Measurements from ENCODE around the gene ATE1. TPM values are rescaled to one million over a fixed set of nuclear protein-coding genes. Genes with fewer than 3 reads are reported as not detected.

The ATE1 gene
- total RNA-seq, 4 donors from 2014 or later = 26.4 to 42.6 (median 30.1) TPM

- no peak for TF ChIP-seq CTCF (IDR thresholded peaks at IDR 0.05; ENCODE audit: low read depth)
Measured at GRCh38 chr10:121708728-121709674, 218.8 kb downstream of the ATE1 start.

GRCh38 chr10:121702351-121703320, 225.2 kb downstream of the ATE1 start:
- no peak for TF ChIP-seq CTCF (IDR thresholded peaks at IDR 0.05; ENCODE audit: low read depth)

- TF ChIP-seq CTCF (IDR thresholded peaks at IDR 0.05; ENCODE audit: low read depth) = no peak
Measured at GRCh38 chr10:121700416-121700815, 227.4 kb downstream of the ATE1 start.

- TF ChIP-seq CTCF (IDR thresholded peaks at IDR 0.05; ENCODE audit: low read depth) = no peak
Measured at GRCh38 chr10:121698902-121699301, 228.9 kb downstream of the ATE1 start.

- TF ChIP-seq CTCF (IDR thresholded peaks at IDR 0.05; ENCODE audit: low read depth) = no peak
Measured at GRCh38 chr10:121698336-121698735, 229.5 kb downstream of the ATE1 start.

GRCh38 chr10:121696854-121697253, 231.0 kb downstream of the ATE1 start:
- TF ChIP-seq CTCF (IDR thresholded peaks at IDR 0.05; ENCODE audit: low read depth) = no peak

All from subcutaneous adipose tissue (tissue), 4 donors.